Loucy (cell line): Measurements from ENCODE around the gene NOL6.

Experiments
- H2AFZ ChIP-seq: fragments of 200-600 bp; sonication (generic); 2 replicates; pipeline ENCODE4 v1.6.0; 2016; ENCODE audit warnings: antibody characterized with exemption, mild to moderate bottlenecking, low read length, moderate library complexity
- H3F3A ChIP-seq: fragments of 200-600 bp; 2 replicates; pipeline ENCODE4 v1.6.0; 2016; ENCODE audit warnings: antibody characterized with exemption, low read depth, mild to moderate bottlenecking
- H3K27me3 ChIP-seq: fragments of 200-600 bp; sonication (generic); 2 replicates; pipeline ENCODE4 v1.6.1; 2014; ENCODE audit warnings: low read length, mild to moderate bottlenecking; ENCODE audit not compliant: insufficient read depth, poor library complexity, severe bottlenecking
- H3K36me3 ChIP-seq: fragments of 200-600 bp; sonication (generic); 2 replicates; pipeline ENCODE4 v1.6.1; 2016; ENCODE audit warnings: low read length; ENCODE audit not compliant: insufficient read depth
- H3K4me1 ChIP-seq: fragments of 200-600 bp; sonication (generic); 2 replicates; pipeline ENCODE4 v1.5.1; 2014; ENCODE audit warnings: low read length, mild to moderate bottlenecking; ENCODE audit not compliant: insufficient read depth, poor library complexity, severe bottlenecking
- H3K4me2 ChIP-seq: fragments of 200-600 bp; sonication (generic); 2 replicates; pipeline ENCODE4 v1.6.0; 2014; ENCODE audit warnings: antibody characterized with exemption, low read length, low read depth, mild to moderate bottlenecking; ENCODE audit not compliant: poor library complexity, severe bottlenecking
- H3K4me3 ChIP-seq: fragments of 200-600 bp; sonication (generic); 2 replicates; pipeline ENCODE4 v1.5.1; 2014; ENCODE audit warnings: low read length, mild to moderate bottlenecking, mixed read lengths; ENCODE audit not compliant: poor library complexity, severe bottlenecking
- H3K79me2 ChIP-seq: fragments of 200-600 bp; sonication (generic); 2 replicates; pipeline ENCODE4 v1.6.1; 2014; ENCODE audit warnings: low read length; ENCODE audit not compliant: insufficient read depth
- H3K9ac ChIP-seq: fragments of 200-600 bp; sonication (generic); 2 replicates; pipeline ENCODE4 v1.6.0; 2014; ENCODE audit warnings: mild to moderate bottlenecking, low read depth, low read length, moderate library complexity; ENCODE audit not compliant: poor library complexity, severe bottlenecking
- H3K9me2 ChIP-seq: fragments of 200-600 bp; sonication (generic); replicated peaks from 2 replicates; pipeline ENCODE4 v1.6.1; 2016; ENCODE audit warnings: low read depth, low read length, mixed read lengths
- H3K9me3 ChIP-seq: fragments of 200-600 bp; sonication (generic); 2 replicates; pipeline ENCODE4 v1.6.1; 2014; ENCODE audit warnings: mild to moderate bottlenecking, antibody characterized with exemption, low read length, low read depth; ENCODE audit not compliant: insufficient read depth
- H4K20me1 ChIP-seq: fragments of 200-600 bp; sonication (generic); 2 replicates; pipeline ENCODE4 v1.6.0; 2014; ENCODE audit warnings: antibody characterized with exemption, low read length, mild to moderate bottlenecking; ENCODE audit not compliant: insufficient read depth, poor library complexity, severe bottlenecking
- EZH2phosphoT487 ChIP-seq: fragments of 200-600 bp; IDR thresholded peaks from 2 replicates; pipeline ENCODE4 v1.6.1; 2018; ENCODE audit warnings: antibody characterized with exemption, mild to moderate bottlenecking, moderate library complexity, borderline replicate concordance
- TF ChIP-seq, protein P1 (sequence below): fragments of 200-600 bp; sonication (generic); conservative IDR thresholded peaks from 2 replicates; pipeline ENCODE4 v1.5.1; 2014; ENCODE audit warnings: mild to moderate bottlenecking, antibody characterized with exemption, low read length

NOL6 gene

GRCh38 chr9:33449715-33450114, 24.0 kb downstream of the NOL6 start:
- Histone ChIP-seq H3F3A (no peaks in the 10 kb centered on the region; the same call in 1 of the 2 replicates), H4K20me1 (no peaks in the 10 kb centered on the region), H3K9me3 (no peaks in the 10 kb centered on the region), H3K79me2 (no peaks in the 10 kb centered on the region), H3K4me3 (no peak overlapping the region), H2AFZ (no peak overlapping the region), H3K9me2 (no peaks in the 10 kb centered on the region), H3K4me2 (no peak overlapping the region), H3K36me3 (no peaks in the 10 kb centered on the region), H3K4me1 (peaks cover 39% of the 10 kb centered on the region), H3K27me3 (no peaks in the 10 kb centered on the region), H3K9ac (no peak overlapping the region)
- TF ChIP-seq EZH2phosphoT487: no peak
- TF ChIP-seq, protein P1, sequence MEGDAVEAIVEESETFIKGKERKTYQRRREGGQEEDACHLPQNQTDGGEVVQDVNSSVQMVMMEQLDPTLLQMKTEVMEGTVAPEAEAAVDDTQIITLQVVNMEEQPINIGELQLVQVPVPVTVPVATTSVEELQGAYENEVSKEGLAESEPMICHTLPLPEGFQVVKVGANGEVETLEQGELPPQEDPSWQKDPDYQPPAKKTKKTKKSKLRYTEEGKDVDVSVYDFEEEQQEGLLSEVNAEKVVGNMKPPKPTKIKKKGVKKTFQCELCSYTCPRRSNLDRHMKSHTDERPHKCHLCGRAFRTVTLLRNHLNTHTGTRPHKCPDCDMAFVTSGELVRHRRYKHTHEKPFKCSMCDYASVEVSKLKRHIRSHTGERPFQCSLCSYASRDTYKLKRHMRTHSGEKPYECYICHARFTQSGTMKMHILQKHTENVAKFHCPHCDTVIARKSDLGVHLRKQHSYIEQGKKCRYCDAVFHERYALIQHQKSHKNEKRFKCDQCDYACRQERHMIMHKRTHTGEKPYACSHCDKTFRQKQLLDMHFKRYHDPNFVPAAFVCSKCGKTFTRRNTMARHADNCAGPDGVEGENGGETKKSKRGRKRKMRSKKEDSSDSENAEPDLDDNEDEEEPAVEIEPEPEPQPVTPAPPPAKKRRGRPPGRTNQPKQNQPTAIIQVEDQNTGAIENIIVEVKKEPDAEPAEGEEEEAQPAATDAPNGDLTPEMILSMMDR: no peak

DNA sequence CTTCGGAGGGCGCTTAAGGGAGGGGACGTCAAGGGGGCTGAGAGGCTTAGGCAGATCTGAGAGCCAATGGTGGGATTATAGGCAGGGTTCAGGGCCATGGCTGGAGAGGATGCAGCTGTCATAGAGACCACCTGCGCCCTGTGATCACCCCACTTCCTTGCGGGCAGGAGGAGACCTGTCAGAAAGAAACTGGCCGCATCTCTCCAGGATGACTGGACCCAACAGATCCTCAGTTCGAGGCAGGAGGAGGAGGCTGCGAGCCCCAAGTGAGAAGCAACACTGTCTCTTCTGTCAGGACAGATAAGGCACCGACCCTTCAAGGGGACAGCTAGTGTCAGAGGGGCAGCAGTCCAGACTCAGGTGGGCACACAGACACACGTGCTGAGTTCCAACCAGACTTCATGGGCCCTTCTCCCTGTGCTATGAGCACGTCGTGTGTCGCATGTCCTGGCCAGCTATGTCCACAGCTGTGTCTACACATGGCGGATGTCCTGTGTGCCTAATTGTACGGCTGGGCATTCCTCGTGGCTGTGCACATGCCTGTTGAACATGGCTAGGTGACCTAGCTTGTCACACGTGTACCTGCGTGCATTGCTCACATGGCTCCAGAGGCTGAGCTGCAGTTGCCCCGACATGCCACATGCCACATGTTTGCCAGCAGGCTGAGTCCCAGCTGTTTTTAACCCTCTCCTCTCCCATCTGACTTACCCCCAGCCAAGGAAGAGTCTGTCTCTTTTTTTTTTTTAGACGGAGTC, 25.7 kb downstream of the NOL6 start:
- Histone ChIP-seq H3K36me3 (no peaks in the 10 kb centered on the region), H3F3A (no peaks in the 10 kb centered on the region; the same call in 1 of the 2 replicates), H3K4me3 (peak overlapping the region; percentile 80), H3K27me3 (no peaks in the 10 kb centered on the region), H3K79me2 (no peaks in the 10 kb centered on the region), H4K20me1 (no peaks in the 10 kb centered on the region), H3K4me2 (peak overlapping the region; percentile 94), H3K4me1 (peaks cover 35% of the 10 kb centered on the region), H3K9me3 (no peaks in the 10 kb centered on the region), H3K9ac (peak overlapping the region; percentile 71), H3K9me2 (no peaks in the 10 kb centered on the region), H2AFZ (peak overlapping the region; percentile 94)
- no peak for TF ChIP-seq EZH2phosphoT487
- TF ChIP-seq, protein P1: no peak

DNA sequence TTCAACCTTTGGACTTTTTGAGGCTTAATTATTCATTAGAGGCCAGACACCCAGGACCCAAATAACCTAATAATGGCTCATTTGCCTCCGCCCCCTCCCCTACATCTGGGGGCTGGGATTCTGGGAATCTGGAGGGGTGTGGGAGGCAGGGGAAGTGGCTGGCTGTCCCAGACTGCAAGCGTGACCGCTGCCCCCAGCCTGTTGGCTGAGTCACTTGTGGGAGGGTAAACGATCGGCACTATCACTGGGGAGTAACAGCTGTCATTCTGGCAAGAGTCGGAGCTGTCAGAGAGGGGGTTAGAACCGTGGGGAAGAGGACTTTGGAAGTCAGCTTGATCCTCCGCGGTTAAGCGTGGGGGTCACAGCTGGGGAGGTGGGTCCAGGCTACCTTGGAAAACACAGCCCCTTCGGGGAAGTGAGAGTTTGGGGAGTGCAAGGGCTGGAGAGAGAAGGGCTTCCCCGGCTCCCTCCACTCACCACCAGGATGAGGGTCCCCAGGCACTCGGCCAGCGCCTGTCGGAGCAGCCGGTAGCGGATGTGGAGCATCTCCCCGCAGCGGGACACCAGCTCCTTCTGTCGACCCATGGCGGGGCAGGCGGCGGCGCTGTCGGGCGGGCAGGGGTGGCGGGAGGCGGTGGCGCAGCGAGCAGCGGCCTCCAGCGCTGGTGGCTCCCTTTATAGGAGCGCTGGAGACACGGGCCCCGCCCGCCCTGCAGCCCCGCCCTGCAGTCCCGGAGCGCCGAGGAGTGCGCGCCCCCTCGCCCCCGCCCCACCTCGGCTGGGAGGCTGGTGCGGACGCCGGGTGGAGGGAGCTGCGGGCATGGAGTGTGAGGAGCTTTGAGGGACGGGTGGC, 26.6 kb downstream of the NOL6 start, which contains the start of gene AQP3:
Gene AQP3, minus strand, starts transcription at position 648 of the 853 bp plus-strand sequence. Its CDS starts 63 bp downstream, at position 585.
- H3K9me2 ChIP-seq: no peaks in the 10 kb centered on the region
- no peaks in the 10 kb centered on the region for H4K20me1 ChIP-seq
- peak within 1 kb of the TSS; percentile 71 for H3K9ac ChIP-seq
- H3K27me3 ChIP-seq: no peaks in the 10 kb centered on the region
- no peaks in the 10 kb centered on the region for H3K79me2 ChIP-seq
- H3K4me3 ChIP-seq: peak within 1 kb of the TSS; percentile 80
- no peaks in the 10 kb centered on the region for H3K9me3 ChIP-seq
- TF ChIP-seq EZH2phosphoT487: no peak
- TF ChIP-seq, protein P1: peak; percentile 50
- H3K4me1 ChIP-seq: peaks cover 29% of the 10 kb centered on the region
- H3F3A ChIP-seq: no peaks in the 10 kb centered on the region; the same call in 1 of the 2 replicates
- H3K4me2 ChIP-seq: peak within 1 kb of the TSS; percentile 94
- no peaks in the 10 kb centered on the region for H3K36me3 ChIP-seq
- H2AFZ ChIP-seq: peak within 1 kb of the TSS; percentile 94
